MG63 (cell line): Measurements from ENCODE around the gene TNFSF4. TPM values are rescaled to one million over a fixed set of nuclear protein-coding genes. Genes with fewer than 3 reads are reported as not detected.
"Not testable (repeated sequence)": the region's sequence is repeated elsewhere in the genome, so short reads cannot be mapped to it uniquely, and the experiment has no call there.

Source experiments
- DNase-seq: peaks from one replicate; pipeline ENCODE4 v3.0.0-alpha.2; 2020
- H3K27me3 ChIP-seq: fragments of 250-450 bp; sonication (Bioruptor Pico); 2 replicates; pipeline ENCODE4 v1.5.1; 2020; ENCODE audit warnings: mild to moderate bottlenecking, moderate library complexity
- H3K36me3 ChIP-seq: fragments of 250-450 bp; sonication (Bioruptor Pico); 2 replicates; pipeline ENCODE4 v1.5.1; 2020; ENCODE audit warnings: mild to moderate bottlenecking, moderate library complexity
- H3K4me3 ChIP-seq: fragments of 250-450 bp; sonication (Bioruptor Pico); 2 replicates; pipeline ENCODE4 v1.5.1; 2020; ENCODE audit warnings: mild to moderate bottlenecking, moderate library complexity
- H3K9me3 ChIP-seq: fragments of 250-450 bp; sonication (Bioruptor Pico); 2 replicates; pipeline ENCODE4 v1.5.1; 2020; ENCODE audit warnings: mild to moderate bottlenecking, moderate library complexity
- total RNA-seq: library from RNA; depleted of rRNA; stranded (reverse); fragments of >200 nt; shearing (Covaris generic); gene quantifications from 2 replicates; pipeline ENCODE4 v1.2.3, GENCODE V29; 2014; ENCODE audit warnings: low replicate concordance

The TNFSF4 gene
- total RNA-seq, 1 experiment from 2014 or later = not detected

DNA sequence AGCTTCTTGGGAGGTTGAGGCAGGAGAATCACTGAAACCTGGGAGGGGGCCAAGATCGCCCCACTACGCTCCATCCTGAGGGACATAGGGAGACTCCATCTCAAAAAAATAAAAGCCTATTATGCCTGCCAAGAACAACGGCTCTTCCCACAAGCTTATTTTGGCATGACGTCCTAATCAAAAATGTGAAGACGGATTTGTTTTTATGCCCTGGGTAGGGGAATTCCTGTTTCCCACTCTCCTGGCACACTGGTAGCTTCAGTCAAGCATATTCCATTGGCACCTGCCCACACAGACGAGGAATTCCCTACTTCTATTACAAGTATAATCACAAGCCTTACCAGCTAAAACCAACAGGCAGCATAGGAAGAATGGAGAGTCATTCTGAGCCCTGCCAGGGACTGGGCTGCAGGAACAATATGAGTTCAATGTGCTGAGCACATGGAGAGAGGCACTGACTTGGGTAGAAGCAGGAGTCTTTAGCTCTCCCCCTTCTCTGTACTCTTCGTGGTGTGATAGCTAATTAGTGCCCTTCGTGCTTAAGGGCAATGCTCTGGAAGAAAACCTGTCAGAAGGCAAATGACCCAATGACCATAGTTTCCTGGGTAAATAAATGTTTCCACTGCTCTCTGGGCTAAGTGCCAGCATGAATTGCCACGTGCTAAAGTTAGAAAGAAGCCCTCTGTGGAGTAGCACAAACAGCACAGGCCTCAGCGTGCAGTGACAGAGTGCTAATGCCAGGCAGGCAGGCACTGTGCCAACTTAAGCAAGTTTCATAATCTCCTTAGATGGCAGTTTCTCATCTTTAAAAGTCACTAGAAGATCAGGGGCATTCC lies 16.8 kb downstream of the TNFSF4 start:
- H3K36me3 ChIP-seq = no peaks in the 10 kb centered on the region
- H3K27me3 ChIP-seq = no peaks in the 10 kb centered on the region

GRCh38 chr1:173187671-173188237 lies 19.4 kb downstream of the TNFSF4 start:
- DNase-seq = no peak
- no peak overlapping the region for H3K4me3 ChIP-seq
- H3K27me3 ChIP-seq = no peaks in the 10 kb centered on the region
- H3K9me3 ChIP-seq = no peaks in the 10 kb centered on the region
- H3K36me3 ChIP-seq = no peaks in the 10 kb centered on the region

More for the DNA sequence above, 16.8 kb downstream of the TNFSF4 start:
- no peaks in the 10 kb centered on the region for H3K9me3 ChIP-seq
- DNase-seq = peak; percentile 92
- H3K4me3 ChIP-seq = no peak overlapping the region

DNA sequence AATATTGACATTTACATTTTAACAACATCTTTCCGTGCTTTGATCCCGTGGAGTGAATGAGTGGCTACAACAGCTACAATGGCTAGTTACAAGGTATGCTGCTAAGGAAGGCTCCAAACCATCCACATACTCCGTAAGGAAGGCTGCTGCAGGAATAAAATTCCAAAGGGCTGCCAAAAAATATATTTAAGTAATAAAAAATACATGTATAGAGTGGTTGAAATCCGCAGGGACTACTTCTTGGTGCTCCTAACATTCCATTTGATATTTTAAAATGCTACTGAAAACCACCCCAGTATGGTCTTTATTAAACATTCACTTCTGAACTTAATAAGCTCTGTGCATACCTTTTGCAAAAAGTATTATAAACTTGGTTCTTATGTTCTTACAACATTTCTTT lies 25.3 kb downstream of the TNFSF4 start:
- DNase-seq = no peak
- no peaks in the 10 kb centered on the region for H3K27me3 ChIP-seq
- no peak overlapping the region for H3K4me3 ChIP-seq
- no peaks in the 10 kb centered on the region for H3K36me3 ChIP-seq
- no peaks in the 10 kb centered on the region; the same call in 1 of the 2 replicates for H3K9me3 ChIP-seq

GRCh38 chr1:173176246-173176645 lies 30.9 kb downstream of the TNFSF4 start:
- DNase-seq = no peak
- Histone ChIP-seq H3K4me3 (no peak overlapping the region), H3K27me3 (no peaks in the 10 kb centered on the region), H3K36me3 (no peaks in the 10 kb centered on the region), H3K9me3 (peaks cover 2% of the 10 kb centered on the region)

- peaks cover 3% of the 10 kb centered on the region for H3K9me3 ChIP-seq
- H3K27me3 ChIP-seq = no peaks in the 10 kb centered on the region
- H3K4me3 ChIP-seq = no peak overlapping the region
- no peak for DNase-seq
- no peaks in the 10 kb centered on the region for H3K36me3 ChIP-seq
Observed at GRCh38 chr1:173175514-173176145, 31.5 kb downstream of the TNFSF4 start.

GRCh38 chr1:173173388-173173787 lies 33.7 kb downstream of the TNFSF4 start:
- DNase-seq = no peak
- no peaks in the 10 kb centered on the region for H3K27me3 ChIP-seq
- peaks cover 3% of the 10 kb centered on the region for H3K9me3 ChIP-seq
- no peak overlapping the region for H3K4me3 ChIP-seq
- H3K36me3 ChIP-seq = no peaks in the 10 kb centered on the region

- peaks cover 3% of the 10 kb centered on the region for H3K9me3 ChIP-seq
- no peaks in the 10 kb centered on the region for H3K36me3 ChIP-seq
- DNase-seq = no peak
- H3K27me3 ChIP-seq = no peaks in the 10 kb centered on the region
- no peak overlapping the region for H3K4me3 ChIP-seq
Observed at GRCh38 chr1:173171152-173171551, 36.0 kb downstream of the TNFSF4 start.

- DNase-seq = no peak
- Histone ChIP-seq H3K36me3 (no peaks in the 10 kb centered on the region), H3K9me3 (peaks cover 3% of the 10 kb centered on the region; the same call in 1 of the 2 replicates), H3K27me3 (no peaks in the 10 kb centered on the region), H3K4me3 (no peak overlapping the region)
Observed at GRCh38 chr1:173168941-173169340, 38.2 kb downstream of the TNFSF4 start.

GRCh38 chr1:173164686-173165085 lies 42.4 kb downstream of the TNFSF4 start:
- no peaks in the 10 kb centered on the region for H3K27me3 ChIP-seq
- no peak for DNase-seq
- H3K36me3 ChIP-seq = no peaks in the 10 kb centered on the region
- no peaks in the 10 kb centered on the region for H3K9me3 ChIP-seq
- H3K4me3 ChIP-seq = no peak overlapping the region

DNA sequence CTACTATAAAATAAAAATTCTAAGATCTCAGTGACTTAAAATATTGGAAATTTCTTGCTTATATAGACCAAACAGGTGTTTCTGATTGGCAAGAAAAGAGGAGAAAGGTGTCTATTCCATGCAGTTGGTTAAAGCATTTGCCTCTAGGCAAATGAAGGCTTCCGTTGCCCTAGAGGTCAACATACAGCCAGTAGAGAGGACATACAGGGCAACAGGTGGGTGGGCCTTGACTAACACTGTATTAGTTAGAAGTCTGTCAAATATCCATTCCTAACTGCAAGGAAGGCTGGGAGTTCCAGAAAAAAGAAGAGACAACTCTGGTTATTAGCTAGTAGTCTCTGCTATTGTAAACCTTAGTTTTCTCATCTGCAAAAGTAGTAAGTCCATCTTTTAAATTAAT lies 43.0 kb downstream of the TNFSF4 start:
- no peak overlapping the region for H3K4me3 ChIP-seq
- no peaks in the 10 kb centered on the region for H3K27me3 ChIP-seq
- no peaks in the 10 kb centered on the region for H3K36me3 ChIP-seq
- no peak for DNase-seq
- no peaks in the 10 kb centered on the region for H3K9me3 ChIP-seq

DNA sequence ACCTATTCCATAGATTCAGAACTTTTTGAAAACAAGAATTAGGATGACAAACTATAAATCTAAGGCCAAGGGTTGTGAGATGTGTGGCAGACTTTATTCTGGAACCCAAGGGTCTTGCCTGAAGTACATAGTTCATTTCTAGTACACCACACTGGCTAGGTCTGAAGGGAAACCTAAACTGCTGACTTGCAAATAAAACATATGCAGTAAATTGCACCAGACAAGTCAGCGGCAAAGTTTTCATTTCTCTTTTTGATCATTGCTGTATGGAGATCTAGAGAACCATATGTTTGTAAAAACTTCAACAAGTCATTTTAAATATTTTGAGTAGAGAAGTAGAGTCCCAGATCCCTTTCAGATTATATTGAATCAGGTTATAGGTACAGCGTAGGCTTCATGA lies 43.9 kb downstream of the TNFSF4 start:
- no peaks in the 10 kb centered on the region for H3K36me3 ChIP-seq
- DNase-seq = no peak
- H3K27me3 ChIP-seq = no peaks in the 10 kb centered on the region
- no peaks in the 10 kb centered on the region for H3K9me3 ChIP-seq
- H3K4me3 ChIP-seq = no peak overlapping the region

GRCh38 chr1:173162601-173163000 lies 44.5 kb downstream of the TNFSF4 start:
- H3K4me3 ChIP-seq = no peak overlapping the region
- H3K9me3 ChIP-seq = no peaks in the 10 kb centered on the region
- no peaks in the 10 kb centered on the region for H3K36me3 ChIP-seq
- no peaks in the 10 kb centered on the region for H3K27me3 ChIP-seq
- DNase-seq = no peak

- Histone ChIP-seq H3K27me3 (no peaks in the 10 kb centered on the region; the same call in 1 of the 2 replicates), H3K9me3 (no peaks in the 10 kb centered on the region), H3K4me3 (no peak overlapping the region), H3K36me3 (no peaks in the 10 kb centered on the region)
- DNase-seq = peak; percentile 53
Observed at GRCh38 chr1:173161510-173162221, 45.5 kb downstream of the TNFSF4 start.

GRCh38 chr1:173153964-173154363 lies 53.2 kb downstream of the TNFSF4 start:
- DNase-seq, H3K4me3 ChIP-seq, H3K36me3 ChIP-seq, H3K9me3 ChIP-seq, H3K27me3 ChIP-seq: not testable (repeated sequence)

DNA sequence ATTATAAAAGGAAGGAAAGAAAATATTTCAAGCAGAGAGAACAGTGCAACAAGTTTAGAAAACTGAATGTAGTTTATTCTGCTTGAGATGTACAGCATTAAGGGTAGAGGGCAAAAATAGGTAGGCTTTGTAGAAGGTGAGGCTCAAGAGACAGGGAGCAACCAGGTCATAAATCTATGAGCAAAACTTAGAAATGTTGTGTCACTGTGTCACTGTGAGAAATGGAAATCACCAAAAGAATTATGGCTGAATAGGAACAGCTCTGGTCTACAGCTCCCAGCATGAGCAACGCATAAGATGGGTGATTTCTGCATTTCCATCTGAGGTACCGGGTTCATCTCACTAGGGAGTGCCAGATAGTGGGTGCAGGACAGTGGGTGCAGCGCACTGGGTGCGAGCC lies 53.6 kb downstream of the TNFSF4 start:
- H3K36me3 ChIP-seq = no peaks in the 10 kb centered on the region
- no peak for DNase-seq
- no peaks in the 10 kb centered on the region; the same call in 1 of the 2 replicates for H3K27me3 ChIP-seq
- peaks cover 3% of the 10 kb centered on the region; the same call in 1 of the 2 replicates for H3K9me3 ChIP-seq
- H3K4me3 ChIP-seq = no peak overlapping the region

- Histone ChIP-seq H3K4me3 (no peak overlapping the region), H3K27me3 (no peaks in the 10 kb centered on the region; the same call in 1 of the 2 replicates), H3K9me3 (peaks cover 3% of the 10 kb centered on the region; the same call in 1 of the 2 replicates), H3K36me3 (no peaks in the 10 kb centered on the region)
- no peak for DNase-seq
Observed at GRCh38 chr1:173152598-173152997, 54.5 kb downstream of the TNFSF4 start.

DNA sequence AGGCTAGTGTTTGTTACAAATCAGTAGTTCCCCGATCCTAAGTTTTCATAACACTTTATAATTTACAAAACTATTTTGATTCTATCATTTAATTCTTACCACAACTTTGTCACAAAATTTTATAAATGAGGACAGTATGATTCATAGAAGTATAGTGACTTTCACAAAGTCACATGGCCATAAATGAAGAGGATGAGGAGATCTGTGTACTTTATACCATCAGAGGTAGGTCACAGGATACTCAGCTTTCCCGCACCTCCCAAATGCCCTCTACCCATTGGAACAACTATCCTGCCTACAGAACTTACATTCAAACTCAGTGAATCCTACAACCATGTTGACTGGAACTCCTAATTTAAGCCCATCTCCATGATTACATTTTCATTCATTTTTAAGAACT lies 56.3 kb downstream of the TNFSF4 start:
- no peaks in the 10 kb centered on the region for H3K36me3 ChIP-seq
- peaks cover 12% of the 10 kb centered on the region for H3K9me3 ChIP-seq
- no peaks in the 10 kb centered on the region for H3K27me3 ChIP-seq
- no peak overlapping the region for H3K4me3 ChIP-seq
- DNase-seq = no peak
